OCI-LY1 (cell line): ENCODE measurements around the gene PPP1R1A.

Experiments
- H2AFZ ChIP-seq: fragments of 200-600 bp; sonication (generic), shearing (Covaris generic); 2 replicates; pipeline ENCODE4 v1.6.0; 2014; ENCODE audit warnings: antibody characterized with exemption, mild to moderate bottlenecking, low read length
- H3F3A ChIP-seq: fragments of 200-600 bp; sonication (generic), shearing (Covaris generic); 2 replicates; pipeline ENCODE4 v1.6.0; 2014; ENCODE audit warnings: mild to moderate bottlenecking, antibody characterized with exemption, low read length, moderate library complexity; ENCODE audit not compliant: insufficient read depth
- H3K27ac ChIP-seq: fragments of 200-600 bp; sonication (generic); 2 replicates; pipeline ENCODE4 v1.5.1; 2014; ENCODE audit warnings: low read length, mixed run types, mild to moderate bottlenecking, low read depth; ENCODE audit not compliant: poor library complexity, severe bottlenecking
- H3K27me3 ChIP-seq: fragments of 200-600 bp; sonication (generic); 2 replicates; pipeline ENCODE4 v1.6.0; 2014; ENCODE audit warnings: antibody characterized with exemption, mild to moderate bottlenecking, low read length, moderate library complexity; ENCODE audit not compliant: insufficient read depth
- H3K36me3 ChIP-seq: fragments of 200-600 bp; sonication (generic); 2 replicates; pipeline ENCODE4 v1.6.1; 2014; ENCODE audit warnings: mild to moderate bottlenecking, antibody characterized with exemption, low read length, moderate library complexity, mixed read lengths; ENCODE audit not compliant: insufficient read depth
- H3K4me1 ChIP-seq: fragments of 200-600 bp; sonication (generic); 2 replicates; pipeline ENCODE4 v1.5.1; 2014; ENCODE audit warnings: mild to moderate bottlenecking, low read length, moderate library complexity; ENCODE audit not compliant: insufficient read depth, severe bottlenecking
- H3K4me2 ChIP-seq: fragments of 200-600 bp; sonication (generic), shearing (Covaris generic); 2 replicates; pipeline ENCODE4 v1.6.1; 2014; ENCODE audit warnings: low read length
- H3K4me3 ChIP-seq: fragments of 200-600 bp; sonication (generic); 2 replicates; pipeline ENCODE4 v1.5.1; 2014; ENCODE audit warnings: low read length, low read depth, mild to moderate bottlenecking, mixed read lengths; ENCODE audit not compliant: poor library complexity, severe bottlenecking
- H3K79me2 ChIP-seq: fragments of 200-600 bp; shearing (Covaris generic); 2 replicates; pipeline ENCODE4 v1.6.1; 2016; ENCODE audit warnings: mixed run types, low read length, mixed read lengths; ENCODE audit not compliant: insufficient read depth
- H3K9ac ChIP-seq: fragments of 200-600 bp; sonication (generic), shearing (Covaris generic); 2 replicates; pipeline ENCODE4 v1.6.1; 2014; ENCODE audit warnings: mild to moderate bottlenecking, low read length, mixed read lengths
- H3K9me2 ChIP-seq: fragments of 200-600 bp; sonication (generic), shearing (Covaris generic); 2 replicates; pipeline ENCODE4 v1.6.1; 2014; ENCODE audit warnings: low read depth, mild to moderate bottlenecking, low read length, mixed read lengths
- H3K9me3 ChIP-seq: fragments of 200-600 bp; shearing (Covaris generic); 2 replicates; pipeline ENCODE4 v1.6.1; 2014; ENCODE audit warnings: low read length, mixed read lengths
- H4K20me1 ChIP-seq: fragments of 200-600 bp; sonication (generic), shearing (Covaris generic); 2 replicates; pipeline ENCODE4 v1.6.0; 2016; ENCODE audit warnings: mild to moderate bottlenecking, low read length; ENCODE audit not compliant: insufficient read depth
- EZH2 ChIP-seq: fragments of 200-600 bp; sonication (generic), shearing (Covaris generic); IDR thresholded peaks from 2 replicates; pipeline ENCODE4 v1.8.0; 2017; ENCODE audit warnings: borderline replicate concordance, mixed run types, mild to moderate bottlenecking, antibody characterized with exemption, low read length, moderate library complexity, mixed read lengths
- TF ChIP-seq, protein P1 (sequence below): fragments of 200-600 bp; sonication (generic), shearing (Covaris generic); IDR thresholded peaks from 2 replicates; pipeline ENCODE4 v1.5.1; 2017; ENCODE audit warnings: mild to moderate bottlenecking, antibody characterized with exemption, low read length, moderate library complexity, mixed read lengths

PPP1R1A gene

DNA sequence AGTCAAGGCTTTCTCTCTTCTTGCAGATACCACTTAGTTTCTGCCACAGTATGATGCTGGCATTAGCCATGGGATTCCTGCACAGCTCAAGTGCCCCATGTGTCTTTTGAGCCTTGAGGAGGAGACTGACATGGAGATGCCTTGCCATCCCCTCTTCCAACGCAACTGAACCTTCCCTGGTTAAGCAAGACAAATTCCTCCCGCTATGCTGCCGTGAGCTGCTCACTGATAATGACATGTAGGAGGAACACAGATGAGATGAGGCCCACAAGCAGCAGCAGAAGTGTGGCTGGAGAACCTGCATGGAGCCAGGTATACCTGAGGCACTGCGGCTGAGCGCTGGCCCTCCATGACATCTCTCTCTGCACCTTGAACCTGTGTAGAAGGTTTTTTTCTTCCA lies 15.4 kb upstream of the PPP1R1A start:
- H2AFZ ChIP-seq: no peak overlapping the region
- H3K4me3 ChIP-seq: no peak overlapping the region
- H3K4me1 ChIP-seq: no peaks in the 10 kb centered on the region
- no peaks in the 10 kb centered on the region for H3K79me2 ChIP-seq
- H3K27me3 ChIP-seq: no peaks in the 10 kb centered on the region
- no peaks in the 10 kb centered on the region for H3K9me2 ChIP-seq
- no peaks in the 10 kb centered on the region for H4K20me1 ChIP-seq
- no peaks in the 10 kb centered on the region for H3F3A ChIP-seq
- H3K36me3 ChIP-seq: no peaks in the 10 kb centered on the region
- TF ChIP-seq, protein P1, sequence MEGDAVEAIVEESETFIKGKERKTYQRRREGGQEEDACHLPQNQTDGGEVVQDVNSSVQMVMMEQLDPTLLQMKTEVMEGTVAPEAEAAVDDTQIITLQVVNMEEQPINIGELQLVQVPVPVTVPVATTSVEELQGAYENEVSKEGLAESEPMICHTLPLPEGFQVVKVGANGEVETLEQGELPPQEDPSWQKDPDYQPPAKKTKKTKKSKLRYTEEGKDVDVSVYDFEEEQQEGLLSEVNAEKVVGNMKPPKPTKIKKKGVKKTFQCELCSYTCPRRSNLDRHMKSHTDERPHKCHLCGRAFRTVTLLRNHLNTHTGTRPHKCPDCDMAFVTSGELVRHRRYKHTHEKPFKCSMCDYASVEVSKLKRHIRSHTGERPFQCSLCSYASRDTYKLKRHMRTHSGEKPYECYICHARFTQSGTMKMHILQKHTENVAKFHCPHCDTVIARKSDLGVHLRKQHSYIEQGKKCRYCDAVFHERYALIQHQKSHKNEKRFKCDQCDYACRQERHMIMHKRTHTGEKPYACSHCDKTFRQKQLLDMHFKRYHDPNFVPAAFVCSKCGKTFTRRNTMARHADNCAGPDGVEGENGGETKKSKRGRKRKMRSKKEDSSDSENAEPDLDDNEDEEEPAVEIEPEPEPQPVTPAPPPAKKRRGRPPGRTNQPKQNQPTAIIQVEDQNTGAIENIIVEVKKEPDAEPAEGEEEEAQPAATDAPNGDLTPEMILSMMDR: no peak
- TF ChIP-seq EZH2: no peak
- no peak overlapping the region for H3K9ac ChIP-seq
- no peak overlapping the region for H3K4me2 ChIP-seq
- no peak overlapping the region for H3K27ac ChIP-seq
- no peaks in the 10 kb centered on the region for H3K9me3 ChIP-seq

- Histone ChIP-seq H3K4me1 (no peaks in the 10 kb centered on the region), H3K27ac (no peak overlapping the region), H3K4me3 (no peak overlapping the region), H4K20me1 (no peaks in the 10 kb centered on the region), H3K9me2 (no peaks in the 10 kb centered on the region), H3K36me3 (no peaks in the 10 kb centered on the region), H3K9me3 (no peaks in the 10 kb centered on the region), H2AFZ (no peak overlapping the region), H3F3A (no peaks in the 10 kb centered on the region), H3K27me3 (no peaks in the 10 kb centered on the region), H3K79me2 (no peaks in the 10 kb centered on the region), H3K4me2 (no peak overlapping the region), H3K9ac (no peak overlapping the region)
- TF ChIP-seq, protein P1: peak; percentile 84
- TF ChIP-seq EZH2: no peak
Measured at GRCh38 chr12:54603173-54603814, 14.8 kb upstream of the PPP1R1A start.

GRCh38 chr12:54602661-54603060 lies 14.2 kb upstream of the PPP1R1A start:
- Histone ChIP-seq H3K36me3 (no peaks in the 10 kb centered on the region), H3F3A (no peaks in the 10 kb centered on the region)

More at GRCh38 chr12:54602661-54603060, 14.2 kb upstream of the PPP1R1A start:
- H4K20me1 ChIP-seq: no peaks in the 10 kb centered on the region
- no peaks in the 10 kb centered on the region for H3K9me2 ChIP-seq
- no peaks in the 10 kb centered on the region for H3K79me2 ChIP-seq
- TF ChIP-seq EZH2: no peak
- TF ChIP-seq, protein P1: no peak
- H3K4me2 ChIP-seq: no peak overlapping the region
- no peak overlapping the region for H3K9ac ChIP-seq
- no peak overlapping the region for H2AFZ ChIP-seq
- no peaks in the 10 kb centered on the region for H3K9me3 ChIP-seq
- H3K27ac ChIP-seq: no peak overlapping the region
- no peak overlapping the region for H3K4me3 ChIP-seq
- no peaks in the 10 kb centered on the region for H3K4me1 ChIP-seq
- H3K27me3 ChIP-seq: no peaks in the 10 kb centered on the region
